Amniotic stem cell (primary cell): ENCODE results near the gene TBC1D14.

Experiments used
- DNase-seq: peaks from one replicate; lab custom pipeline; 2025; lab: John Stamatoyannopoulos, UW

The TBC1D14 gene

DNA sequence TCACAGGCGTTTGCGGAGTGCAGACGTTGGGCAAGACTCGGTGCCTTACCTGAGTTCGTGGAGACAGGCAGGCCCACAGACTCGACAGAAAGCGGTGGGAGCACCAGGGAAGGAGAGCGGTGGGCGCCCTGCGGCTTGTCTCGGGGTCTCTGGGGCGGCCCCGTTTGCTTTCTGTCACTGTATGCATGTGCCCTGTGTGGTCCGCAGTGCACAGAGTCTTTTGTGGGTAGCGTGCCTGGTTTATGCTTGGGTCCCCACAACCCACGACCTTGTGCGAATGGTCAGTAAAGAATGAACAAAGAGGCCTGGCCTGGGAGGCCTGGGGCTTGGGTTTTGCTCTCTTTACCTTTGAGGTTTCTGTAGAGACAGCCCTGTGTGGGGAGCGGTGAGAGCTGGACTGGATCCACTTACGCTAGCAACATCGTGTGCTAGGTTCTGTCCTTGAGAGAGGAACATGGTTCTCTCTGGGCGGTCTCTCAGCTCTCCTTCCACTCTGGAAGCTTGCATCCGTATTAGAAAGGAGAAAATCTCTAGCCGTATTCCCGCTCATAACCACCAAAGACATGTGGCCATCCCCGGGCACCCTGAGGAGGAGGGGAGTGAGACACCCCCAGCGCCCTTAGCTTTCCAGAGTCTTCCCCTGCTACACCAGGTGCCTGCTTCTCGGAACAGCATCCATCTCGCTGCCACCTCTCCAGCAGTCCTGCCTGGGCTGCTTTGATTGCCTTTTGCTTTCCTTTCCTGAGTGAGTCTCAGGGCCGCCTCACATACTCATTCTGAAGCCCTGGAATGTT lies 134.7 kb downstream of the TBC1D14 start:
- DNase-seq, result no peak

DNA sequence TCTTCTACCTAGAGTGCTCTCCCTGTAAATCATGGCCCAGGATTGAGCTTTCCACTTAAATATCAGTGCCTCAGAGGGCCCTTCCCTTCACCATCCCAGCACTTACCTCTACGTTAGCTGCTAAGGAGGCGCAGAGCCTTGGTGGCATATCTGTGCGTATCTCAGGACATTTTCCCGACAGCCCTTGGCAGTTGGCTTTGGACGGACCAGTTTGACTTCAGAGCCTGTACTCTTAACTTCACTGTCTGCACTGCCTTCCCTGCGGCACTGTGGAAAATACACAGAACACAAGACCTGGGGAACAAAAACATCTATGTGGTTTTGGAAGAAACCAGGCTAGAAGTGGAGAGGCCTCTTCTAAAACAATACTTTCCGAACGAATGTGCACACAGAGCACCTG lies 135.9 kb downstream of the TBC1D14 start:
- DNase-seq, result no peak

DNA sequence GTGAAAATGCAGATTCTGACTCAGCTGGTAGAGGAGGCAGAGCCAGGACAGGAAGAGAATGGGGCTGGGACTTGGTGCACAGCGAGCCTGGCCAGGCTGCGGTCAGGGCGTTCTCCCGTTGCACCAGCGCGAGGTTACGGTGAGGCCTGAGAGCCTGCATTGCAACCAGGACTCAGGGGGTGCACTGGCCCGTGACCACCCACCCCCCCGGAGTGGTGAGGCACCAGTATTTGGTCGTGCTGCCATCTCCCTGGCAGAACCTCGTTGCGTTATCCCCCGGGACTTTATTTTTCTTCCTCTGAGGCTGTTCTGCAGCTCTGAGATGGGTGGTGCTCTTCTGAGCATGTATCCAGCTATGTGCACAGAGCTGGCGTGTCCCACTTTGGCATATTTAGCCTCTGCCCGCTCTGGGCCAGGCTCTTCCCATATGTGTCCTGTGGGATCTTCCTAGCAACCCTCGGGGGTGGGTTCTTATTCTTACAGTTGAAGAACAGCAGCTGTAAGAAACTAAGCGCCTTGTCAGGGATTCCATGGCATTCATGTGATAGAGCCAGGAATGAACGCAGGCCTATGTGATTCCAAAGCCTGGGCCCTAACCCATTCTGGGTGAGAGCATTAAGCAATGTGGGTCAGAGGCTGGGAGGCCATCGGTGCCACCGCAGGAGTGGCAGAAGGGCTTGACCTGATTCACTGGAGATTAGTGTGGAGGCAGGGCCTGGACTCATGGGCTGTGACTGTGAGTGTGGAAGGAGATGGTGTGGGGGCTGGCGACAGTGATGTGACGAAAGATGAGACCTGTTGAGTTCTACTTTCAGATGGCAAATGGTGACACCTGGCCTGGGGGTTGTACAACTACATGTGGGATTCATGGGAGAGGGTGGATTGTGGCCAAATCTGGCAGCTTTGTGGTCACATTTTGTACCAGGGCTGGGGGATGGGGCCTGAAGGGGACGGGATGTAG lies 136.6 kb downstream of the TBC1D14 start:
- DNase-seq, result no peak

DNA sequence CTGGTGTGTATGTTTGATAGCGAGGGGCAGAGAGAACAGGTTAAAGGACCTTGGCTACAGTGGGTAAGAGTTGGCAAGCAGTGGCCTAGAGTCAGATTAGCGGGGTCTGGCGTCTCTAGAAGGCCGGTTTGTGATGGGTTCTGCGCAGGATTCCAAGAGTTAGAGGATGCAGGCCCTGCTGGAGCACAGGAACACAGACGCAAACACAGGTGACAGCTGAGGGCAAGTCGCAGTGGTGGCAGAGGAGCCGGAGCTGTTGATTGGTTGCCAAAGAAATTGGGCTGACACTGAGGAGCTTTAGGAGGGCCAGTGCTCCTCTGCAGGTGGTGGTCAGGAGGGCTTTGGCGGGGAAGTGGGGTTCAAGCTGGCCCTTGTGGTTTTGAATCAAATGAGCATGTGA lies 137.3 kb downstream of the TBC1D14 start:
- DNase-seq, result no peak

DNA sequence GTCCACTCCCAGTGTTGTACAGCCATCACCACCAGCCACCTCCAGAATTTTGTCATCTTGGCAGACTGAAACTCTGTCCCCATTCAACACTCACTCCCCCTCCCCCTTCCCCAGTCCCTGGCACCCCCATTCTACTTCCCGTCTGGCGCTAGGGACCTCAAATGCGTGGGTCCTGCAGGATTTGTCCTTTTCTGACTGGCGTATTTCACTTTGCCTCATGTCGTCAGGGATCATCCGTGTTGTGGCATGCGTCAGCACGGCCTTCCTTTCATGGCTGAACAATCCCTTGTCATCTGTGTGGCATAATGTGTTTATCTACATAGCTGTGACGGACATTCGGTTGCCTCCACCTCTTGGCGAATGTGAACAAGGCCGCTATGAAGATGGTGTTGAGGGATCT lies 139.0 kb downstream of the TBC1D14 start:
- DNase-seq, result no peak

DNA sequence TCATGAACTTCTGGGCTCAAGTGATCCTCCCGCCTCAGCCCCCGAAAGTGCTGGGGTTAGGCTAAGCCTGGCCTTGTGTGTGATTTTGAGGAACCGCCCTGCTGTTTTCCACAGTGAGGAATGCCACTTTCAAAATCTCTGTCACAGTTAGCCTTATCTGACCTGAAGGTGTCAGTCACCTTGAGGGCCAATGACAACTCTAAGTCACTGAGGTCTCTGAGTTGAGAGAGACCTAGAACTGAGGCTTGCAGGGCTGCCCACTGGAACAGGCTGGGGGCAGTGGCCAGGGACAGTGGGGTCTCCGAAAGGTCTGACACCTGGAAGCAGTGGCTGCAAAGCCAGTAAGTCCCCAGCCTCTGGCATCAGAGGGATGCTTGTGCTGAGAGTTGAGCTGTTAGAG lies 139.7 kb downstream of the TBC1D14 start:
- no peak for DNase-seq

DNA sequence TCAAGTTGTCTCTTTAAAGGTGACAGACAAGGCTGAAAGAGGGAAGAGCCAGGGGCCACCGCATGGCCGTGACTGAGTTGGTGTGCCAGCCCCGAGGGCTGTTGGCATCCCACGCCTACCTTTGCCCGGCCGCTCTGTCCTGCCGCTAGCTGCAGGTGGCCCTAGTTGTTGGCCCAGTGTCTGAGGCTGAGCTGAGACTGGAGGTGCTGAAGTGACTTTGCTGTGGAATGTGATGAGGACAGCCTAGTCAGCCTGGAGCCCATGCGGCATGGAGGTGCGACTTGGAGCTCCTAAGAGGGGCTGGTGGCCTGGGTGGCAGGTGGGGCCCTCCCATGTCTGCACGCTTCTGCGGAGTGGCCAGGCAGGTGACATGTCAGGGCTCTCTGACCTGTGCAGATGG lies 140.1 kb downstream of the TBC1D14 start:
- no peak for DNase-seq

DNA sequence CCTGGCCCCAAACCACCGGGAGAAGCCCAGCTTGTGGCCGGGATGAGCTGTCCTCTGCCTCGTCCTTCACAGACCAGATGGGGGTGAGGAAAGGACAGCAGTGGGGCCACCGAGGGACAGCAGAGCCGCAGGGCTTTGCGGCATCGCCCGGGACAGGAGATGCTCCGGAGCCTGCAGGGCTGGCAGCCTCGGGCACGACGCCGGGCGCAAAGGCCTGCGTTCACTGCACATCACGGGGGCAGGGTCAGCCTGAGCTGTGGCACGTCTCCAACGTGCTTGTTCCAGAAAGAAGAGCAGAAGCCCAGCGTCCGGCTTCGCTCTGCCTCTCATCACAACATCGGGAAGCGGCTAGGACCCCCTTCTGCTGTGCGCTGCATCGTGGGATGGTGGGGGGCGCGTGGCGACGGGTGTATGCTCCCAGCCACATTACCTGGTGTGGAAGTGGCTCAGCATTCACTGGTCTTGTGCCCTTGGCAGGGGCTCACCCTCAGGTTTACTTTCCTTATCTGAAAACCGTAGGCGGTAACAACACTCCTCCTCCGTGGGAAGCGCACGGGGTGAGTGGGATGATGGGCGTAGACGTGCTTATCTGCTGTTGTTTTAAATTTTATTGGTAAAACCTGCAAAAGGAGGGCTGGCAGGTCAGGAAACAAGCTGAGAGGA lies 141.0 kb downstream of the TBC1D14 start:
- DNase-seq, result no peak

DNA sequence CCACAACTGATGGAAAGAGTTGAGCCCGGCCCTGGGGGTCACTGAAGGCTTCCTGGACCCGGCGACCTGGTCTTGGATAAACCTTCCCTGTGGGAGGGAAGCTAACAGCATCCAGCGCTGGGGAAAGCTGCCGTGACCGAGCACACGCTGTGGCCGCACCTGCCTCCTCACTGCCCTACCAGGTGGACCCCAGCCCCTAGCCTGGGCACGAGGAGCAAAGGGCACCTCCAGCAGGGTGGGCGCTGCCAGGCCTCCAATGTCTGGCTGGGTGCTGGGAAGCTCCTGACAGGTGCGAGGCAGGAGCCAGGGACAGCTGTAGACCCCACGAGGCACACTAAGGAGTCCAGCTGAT lies 141.5 kb downstream of the TBC1D14 start:
- no peak for DNase-seq

DNA sequence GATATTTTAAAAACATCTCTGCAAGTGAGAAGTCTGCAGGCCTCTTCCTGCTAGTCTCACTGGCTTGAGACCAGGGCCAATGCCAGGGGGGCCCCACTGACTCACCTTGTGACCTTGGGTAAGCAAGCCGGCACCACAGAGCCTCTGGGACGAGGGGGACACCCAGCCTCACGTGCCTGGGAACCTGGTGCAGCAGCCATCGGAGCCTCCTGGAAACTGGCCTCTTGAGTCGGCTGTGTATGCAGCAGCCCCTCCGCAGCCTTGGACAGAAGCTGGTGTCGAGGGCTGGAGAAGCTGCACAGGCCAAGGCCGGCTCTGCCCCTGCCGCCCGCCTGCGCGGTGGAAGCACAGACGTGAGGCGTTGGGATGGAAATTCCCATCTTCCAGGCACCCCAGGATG lies 142.3 kb downstream of the TBC1D14 start:
- no peak for DNase-seq

DNA sequence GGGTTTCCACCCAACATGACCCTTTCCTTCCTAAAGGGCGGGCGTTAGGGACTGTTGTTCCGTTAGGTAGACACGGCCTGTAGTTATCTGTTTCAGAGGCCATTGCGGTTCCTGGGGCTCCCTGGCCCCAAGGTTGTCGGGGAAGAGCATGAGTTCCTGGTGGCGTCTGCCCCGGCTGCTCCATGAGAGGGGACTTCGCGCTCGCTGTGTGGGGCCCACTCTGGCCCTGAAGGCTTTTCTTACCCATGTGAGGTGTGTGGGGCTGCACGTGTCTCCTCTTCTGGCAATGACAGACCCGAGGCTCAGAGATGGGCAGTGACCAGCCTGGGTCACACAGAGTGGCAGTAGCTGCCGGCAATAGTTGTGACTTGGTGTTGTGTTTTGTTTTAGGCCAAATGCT lies 142.7 kb downstream of the TBC1D14 start:
- DNase-seq, result no peak

DNA sequence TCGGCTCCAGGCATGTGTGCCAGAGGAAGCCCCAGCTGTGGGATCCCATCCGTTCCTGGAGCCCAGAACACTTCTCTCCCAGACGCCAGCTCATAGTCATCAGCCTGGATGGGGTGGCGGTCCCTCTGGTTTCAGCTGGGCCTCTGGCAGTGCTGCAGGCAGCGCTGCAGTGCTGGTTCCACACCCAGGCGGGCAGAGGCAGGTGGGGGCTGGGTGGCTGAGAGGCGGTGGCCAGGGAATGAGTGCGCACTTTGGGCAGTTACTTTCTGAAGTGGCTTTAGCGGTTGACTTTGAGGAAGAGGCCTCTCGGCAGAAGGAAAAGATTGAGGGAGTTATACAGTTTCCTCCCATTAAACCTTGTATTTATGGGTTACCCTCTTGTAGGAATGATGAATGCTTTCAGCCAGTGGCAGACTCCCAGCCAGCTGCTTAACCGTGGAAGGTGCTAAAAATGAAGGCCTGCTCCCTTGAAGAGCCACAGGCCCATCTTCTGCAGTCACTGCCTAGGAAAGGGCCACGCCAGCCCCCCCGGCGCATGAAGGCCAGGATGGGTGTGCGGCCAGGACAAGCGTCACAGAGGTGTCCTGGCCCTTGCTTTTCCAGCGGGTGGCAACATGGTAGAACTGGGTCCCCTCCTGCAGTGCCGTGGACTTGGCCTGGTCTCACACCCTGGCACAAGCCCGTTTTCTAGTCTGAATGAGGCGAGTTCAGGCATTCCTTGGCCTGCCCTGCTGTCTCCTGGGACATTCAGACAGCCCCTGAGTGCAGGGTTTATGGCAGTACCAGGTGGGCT lies 143.5 kb downstream of the TBC1D14 start:
- DNase-seq, result no peak

DNA sequence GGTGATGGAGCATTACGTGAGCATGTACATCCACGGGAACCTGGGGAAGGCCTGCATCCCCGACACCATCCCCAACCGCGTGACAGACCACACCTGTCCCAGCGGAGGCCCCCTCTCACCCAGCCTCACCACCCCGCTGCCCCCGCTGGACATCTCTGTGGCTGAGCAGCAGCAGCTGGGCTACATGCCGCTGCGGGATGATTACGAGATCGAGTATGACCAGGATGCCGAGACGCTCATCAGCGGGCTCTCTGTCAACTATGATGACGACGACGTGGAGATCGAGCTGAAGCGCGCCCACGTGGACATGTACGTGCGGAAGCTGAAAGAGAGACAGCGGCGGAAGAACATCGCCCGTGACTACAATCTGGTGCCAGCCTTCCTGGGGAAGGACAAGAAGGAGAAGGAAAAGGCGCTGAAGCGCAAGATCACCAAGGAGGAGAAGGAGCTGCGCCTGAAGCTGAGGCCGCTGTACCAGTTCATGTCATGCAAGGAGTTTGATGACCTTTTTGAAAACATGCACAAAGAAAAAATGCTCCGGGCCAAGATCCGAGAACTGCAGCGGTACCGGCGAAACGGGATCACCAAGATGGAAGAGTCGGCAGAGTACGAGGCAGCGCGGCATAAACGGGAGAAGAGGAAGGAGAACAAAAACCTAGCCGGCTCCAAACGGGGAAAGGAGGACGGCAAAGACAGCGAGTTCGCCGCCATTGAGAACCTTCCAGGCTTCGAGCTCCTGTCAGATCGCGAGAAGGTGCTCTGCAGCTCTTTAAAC lies 144.7 kb downstream of the TBC1D14 start:
- no peak for DNase-seq

DNA sequence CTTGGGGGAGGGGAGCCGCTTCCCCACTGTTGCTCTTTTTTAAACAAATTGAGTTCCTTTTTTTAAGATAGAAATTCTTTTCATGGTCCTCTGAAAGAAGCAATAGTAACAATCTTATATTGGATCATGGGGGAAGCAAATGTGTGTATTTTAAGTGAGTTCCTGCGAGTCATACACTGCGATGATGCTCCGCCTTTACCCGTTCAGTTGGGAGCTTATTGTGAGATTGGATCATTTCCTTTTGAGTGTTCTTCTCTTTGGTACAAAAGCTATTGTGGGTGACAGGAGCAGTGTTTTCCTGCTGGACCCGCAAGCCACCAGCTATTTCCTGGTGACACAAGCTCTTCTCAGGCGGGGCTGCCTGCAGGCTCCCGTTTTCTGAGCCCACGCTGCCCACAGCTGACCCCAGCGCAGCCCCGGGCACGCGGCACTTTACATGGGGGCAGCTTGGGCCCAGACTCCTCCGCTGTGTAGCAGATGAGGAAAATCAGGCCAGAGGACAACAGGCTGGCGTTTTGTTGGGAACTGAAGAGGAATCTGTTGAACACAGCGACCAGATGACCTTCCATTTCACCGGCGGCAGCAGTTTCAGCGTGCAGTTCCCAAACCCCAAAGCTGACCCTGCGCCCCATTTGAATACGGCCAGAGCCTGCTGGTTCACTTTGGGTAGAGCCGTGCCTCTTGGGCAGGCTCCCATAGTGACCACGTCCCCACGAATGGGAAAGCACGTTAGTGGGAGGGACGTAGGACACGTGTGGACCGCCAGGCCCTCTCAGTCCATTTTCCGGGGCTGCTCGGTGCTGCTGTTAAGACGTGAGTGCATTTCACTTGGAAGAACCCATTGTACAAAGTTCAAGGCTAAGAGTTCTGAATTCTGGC lies 145.7 kb downstream of the TBC1D14 start:
- DNase-seq, result no peak

DNA sequence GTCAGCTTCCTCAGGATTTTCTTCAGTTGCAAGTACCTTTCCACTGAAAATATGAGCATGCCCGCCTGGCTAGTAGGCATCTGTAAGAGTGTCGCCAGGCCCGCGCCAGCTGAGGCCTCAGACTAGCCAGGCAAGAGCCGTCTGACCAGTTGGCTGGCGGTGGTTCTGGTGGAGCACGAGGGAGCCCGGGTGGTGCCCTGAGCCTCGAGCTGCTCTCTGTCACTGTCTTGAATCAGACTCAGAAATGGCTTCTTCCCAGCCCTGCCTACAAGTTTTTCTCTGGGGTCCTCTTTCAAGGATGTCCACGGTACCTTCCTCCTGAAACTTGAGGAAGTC lies 146.3 kb downstream of the TBC1D14 start:
- no peak for DNase-seq

DNA sequence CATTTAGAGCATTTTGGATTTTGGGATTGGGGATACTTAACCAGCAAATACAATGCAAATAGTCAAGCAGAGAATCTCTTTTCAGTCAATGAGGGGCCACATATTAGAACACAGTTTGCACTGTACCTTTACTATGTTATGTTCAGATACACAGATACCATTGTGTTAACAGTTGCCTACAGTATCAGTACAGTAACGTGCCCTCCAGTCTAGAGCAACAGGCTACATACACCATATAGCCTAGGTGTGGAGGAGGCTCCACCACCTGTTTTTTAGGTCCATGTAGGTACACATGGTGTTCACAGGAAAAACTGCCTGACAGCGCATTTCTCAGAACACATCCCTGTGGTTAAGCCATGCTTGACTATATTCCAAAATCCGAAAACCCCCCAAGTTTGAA lies 149.2 kb downstream of the TBC1D14 start:
- DNase-seq, result no peak

DNA sequence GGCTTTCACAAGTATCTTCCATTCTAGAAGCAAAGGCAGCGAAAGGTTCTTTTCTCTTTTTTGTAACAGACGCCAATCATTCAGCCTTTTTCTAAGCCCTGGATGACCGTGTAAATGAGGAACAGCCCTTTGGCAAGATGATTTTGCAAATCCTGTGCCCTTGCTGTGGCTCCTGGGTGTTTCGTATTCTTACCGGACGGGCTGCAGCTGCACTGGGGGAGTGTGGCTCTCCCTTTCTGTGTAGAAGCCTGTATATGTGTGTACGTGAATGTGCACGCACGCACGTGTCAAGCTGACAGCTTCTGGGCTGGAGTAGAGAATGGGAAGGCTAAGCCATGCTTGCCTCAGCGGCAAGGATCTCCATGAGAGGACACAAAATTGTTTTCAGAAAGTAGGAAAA lies 150.0 kb downstream of the TBC1D14 start:
- no peak for DNase-seq

DNA sequence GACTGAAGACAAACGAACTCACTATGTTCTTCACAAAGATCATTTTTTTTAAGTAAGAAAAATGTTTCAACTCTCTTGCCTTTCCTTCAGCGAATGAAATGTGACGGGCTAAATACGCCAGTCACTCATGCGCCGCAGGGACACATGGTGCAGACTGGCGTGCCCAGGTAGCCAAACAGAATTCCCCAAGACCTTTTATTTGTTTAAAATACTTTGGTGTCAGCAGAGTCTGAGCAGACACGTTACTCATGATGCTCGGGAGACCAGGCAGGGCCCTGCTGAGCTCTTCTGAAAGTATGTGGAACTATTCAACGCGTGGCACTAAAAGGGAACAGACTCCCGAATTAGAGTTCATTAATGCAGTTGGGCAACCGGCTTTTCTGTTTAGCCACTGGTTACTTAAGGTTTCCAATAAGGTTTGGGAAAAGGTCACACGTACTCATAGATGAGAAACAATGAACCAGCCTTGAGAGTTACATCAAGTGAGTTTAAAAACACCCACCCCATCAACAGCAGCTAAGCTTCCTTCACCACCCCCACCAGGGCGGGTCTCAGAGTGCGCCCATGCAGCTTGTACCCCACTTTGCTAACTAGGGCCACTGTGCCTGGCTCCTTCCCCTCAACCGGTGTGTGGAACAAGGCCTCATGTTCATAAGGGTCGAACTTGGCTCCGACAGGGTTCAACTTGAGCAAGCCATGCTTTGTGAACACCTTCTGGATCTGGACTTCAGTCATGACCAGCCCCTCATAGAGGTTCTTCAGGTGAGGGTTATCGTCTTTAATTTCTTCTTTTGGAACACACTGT lies 150.9 kb downstream of the TBC1D14 start:
- no peak for DNase-seq

DNA sequence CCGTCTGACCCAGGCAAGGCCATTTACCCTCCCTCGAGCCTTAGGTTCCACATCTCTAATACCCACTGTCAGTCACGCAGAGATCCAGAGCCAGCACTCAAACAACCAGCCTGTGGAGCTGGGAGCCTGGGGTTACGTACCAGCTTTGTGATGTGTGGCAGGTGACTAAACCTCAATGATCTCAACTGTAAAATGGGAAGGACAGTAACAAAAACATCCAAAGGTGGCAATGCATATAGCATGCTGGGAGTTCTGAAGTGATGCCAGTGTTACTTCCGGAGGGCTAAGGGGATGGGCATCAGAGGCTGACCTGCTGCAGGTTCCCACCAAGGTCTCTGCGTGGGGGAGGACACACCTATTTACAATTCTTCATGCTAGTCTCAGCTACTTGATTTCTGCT lies 152.2 kb downstream of the TBC1D14 start:
- no peak for DNase-seq
